ENCODE results near the gene S100A16.

- TF ChIP-seq POLR2A (IDR thresholded peaks at IDR 0.05; ENCODE audit: low read depth, low read length), result no peak
- TF ChIP-seq POLR2AphosphoS5 (IDR thresholded peaks at IDR 0.05; ENCODE audit: low read depth, low read length), result no peak
- no peak for TF ChIP-seq TAF1 (IDR thresholded peaks at IDR 0.05; ENCODE audit: borderline replicate concordance, low read depth, low read length)
Observed at GRCh38 chr1:153588482-153588881, 24.5 kb downstream of the S100A16 start.

All from GM12892 (cell line).